ENCODE results near the gene CDKN2D. TPM values are rescaled to one million over a fixed set of nuclear protein-coding genes. Genes with fewer than 3 reads are reported as not detected.

The CDKN2D gene
- 4.2 to 6.2 TPM (median 5.3 TPM) in 5 replicates for total RNA-seq (2022; extraction: Qiagen RNA extraction; ENCODE audit: low read depth)

DNA sequence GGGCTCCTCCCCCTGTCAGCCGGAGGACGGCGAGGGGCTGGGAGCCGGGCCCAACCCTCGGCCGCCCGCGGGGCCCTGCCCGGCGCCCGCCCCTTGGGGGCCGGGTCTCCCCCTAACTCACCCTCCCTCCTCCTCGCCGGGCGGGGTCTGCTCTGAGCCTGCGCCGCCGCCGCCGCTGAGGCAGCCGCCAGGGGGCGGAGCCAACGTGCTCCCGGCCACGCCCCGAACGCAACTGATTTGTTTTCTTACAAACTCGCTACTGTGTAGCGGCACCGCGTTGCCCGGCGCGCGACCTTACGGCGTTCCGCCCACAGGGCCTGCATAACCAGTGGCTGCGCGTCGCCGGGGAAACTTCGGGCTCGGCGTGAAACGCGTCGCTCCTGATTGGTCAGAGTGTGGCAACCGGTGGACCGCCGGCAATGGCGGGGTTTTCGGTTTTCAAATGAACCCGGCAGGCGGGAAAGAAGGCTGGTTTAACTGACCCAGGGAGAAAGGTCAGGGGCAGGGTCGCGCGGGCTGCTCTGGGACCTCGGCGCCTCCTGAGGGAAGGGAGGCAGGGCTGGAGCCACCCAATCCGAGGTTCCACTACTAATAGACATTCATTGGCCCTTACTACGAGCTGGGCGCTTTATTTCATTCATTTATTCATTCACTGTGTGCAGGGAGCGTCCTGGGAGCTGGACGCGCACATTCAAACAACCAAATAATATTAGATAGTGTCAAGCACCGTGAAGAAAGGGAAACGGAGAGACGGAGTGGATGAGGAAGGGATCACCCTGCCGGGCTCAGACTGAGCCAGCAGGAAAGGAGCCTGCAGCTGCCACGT, at the start of gene CDKN2D:
CDKN2D (minus strand) TSS at position 154 of the 826 bp plus-strand sequence. CDS start 326 bp downstream, outside the sequence.

DNA sequence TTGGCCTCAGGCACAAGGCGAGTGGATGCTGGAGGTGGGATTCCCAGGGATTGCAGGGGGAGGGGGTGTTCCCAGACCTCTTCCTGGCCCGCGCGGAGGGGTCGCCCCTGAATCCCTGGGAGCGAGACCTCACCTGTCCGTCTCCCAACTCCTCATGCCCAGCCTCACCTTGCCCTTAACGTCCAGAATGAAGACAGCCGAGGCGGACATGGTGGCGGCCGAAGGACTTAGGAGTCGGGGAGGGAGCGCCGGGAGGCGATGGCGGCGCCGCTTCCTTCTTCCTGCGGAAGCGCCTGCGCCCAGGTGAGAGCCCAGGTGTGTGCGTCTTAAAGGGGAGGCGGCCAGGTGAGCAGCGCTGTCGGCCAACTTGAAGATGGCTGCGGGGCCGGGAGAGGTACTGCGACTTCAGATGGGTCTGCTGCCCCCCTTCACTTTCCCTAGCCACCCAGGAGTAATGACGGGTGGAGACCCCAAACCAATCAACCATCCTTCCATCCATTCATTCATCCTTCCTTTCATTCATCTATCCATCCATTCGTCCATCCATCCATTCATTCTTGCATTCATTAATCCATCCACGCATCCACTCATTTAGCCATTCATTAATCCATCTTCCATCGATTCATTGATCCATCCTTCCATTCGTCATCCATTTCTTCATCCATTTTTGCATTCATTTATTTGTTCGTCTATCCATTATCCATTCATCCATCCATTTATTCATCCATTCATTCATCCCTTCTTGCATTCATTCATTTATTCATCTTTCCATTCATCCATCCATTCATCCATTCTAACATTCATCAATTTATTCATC, 18.5 kb upstream of the CDKN2D start, which contains the start of gene AP1M2:
AP1M2 (minus strand) TSS at position 291 of the 817 bp plus-strand sequence; CDS start at position 210, 81 bp downstream.

DNA sequence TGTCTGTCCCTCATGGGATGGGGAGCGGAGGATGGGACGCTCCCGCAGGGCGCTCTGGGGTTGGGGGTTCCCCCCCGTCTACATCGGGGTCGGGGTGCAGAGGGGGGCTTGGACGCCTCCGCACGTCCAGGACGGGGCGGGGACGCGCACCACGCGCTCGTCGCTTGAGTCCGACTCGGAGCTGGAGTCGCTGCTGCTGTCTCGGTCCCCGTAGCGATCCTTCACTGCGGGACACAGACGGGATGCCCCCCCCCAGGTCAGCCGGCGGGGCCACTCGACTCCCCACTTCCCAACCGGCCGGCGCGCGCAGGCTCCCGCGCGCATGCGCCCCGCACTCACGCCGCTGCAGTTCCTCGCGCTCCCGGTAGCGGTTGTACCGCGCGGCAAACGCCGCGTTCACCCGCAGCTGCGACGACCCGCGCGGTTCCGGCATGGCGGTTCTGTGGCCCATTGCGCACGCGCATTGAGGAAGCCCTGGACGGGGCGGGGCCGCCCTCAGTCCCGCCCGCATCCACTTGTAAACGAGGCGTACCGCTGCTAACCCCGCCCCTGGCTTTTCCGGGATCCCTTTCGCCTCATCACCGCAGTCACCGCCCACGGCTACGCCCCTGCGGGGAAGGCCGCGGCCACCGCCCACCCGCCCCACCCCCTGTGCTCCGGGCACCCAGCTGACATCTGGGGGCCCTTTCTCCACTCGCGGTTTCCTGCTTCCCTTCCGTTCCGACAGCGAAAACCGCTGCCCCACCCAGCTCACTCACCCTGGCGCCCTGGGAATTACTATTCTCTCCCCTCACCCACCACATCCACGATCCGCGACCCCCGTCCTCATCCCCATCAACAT, 3.0 kb downstream of the CDKN2D start, which contains the start of gene KRI1:
KRI1 (minus strand) TSS at position 444 of the 841 bp plus-strand sequence; CDS start at position 433, 11 bp downstream.

DNA sequence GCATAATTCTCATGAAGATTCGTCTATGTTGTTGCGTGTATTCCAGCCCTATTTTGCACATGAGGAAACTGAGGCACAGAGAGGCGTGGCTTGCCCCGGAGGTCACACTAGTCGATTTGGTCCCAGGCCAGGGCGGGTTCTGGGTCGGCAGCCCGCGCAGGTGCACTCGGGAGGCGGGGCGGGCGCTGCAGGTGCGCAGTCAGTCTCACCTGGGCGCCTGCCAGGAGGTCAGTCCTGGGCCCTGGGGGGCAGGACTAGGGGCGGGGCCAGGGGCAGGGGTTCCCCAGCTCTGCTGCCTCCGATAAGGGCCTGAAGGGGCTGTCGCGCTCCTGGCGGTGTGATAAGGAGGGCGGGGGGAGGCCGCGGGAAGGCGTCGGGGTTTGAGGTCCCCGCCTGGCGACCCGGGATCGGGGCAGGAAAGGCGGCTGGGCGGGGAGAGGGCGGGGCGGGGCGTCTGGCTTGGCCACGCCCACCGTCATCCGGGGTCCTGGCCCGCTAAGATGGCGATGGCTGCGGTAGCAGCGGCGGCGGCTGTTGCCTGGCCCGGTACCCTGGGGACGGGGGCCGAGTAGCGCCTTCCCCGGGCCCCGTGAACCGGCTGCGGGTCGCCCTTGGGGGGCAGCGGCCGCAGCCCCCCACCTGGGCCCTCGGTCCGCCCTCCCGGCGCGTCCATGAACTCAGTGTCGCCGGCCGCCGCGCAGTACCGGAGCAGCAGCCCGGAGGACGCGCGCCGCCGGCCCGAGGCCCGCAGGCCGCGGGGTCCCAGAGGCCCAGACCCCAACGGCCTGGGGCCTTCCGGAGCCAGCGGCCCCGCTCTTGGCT, 25.1 kb downstream of the CDKN2D start, which contains the start of gene ATG4D:
ATG4D (plus strand) TSS at position 485 of the 822 bp plus-strand sequence; CDS start at position 672, 187 bp downstream.

DNA sequence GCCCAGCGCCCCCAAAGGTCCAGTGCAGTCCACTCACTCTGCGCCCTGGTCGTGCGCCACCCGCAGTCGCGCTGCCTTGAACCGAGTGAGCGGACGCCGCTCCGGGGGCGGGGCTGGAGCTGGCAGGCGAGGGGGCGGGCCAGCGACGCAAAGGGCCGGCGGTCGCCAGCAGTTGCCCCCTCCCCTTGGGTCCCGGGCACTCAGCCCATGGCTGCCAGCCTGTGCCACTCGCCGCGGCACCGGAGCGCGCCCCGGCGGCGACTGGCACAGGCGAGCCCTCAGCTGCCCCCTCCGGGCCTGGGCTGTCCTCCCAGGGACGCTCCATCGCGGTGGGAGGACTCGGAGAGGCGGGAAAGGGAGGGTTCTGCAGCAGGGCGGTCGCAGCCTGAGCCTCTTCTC, 51.4 kb downstream of the CDKN2D start, which contains the start of gene S1PR5:
S1PR5 (minus strand) TSS at position 87 of the 399 bp plus-strand sequence. CDS start 2,436 bp downstream, outside the sequence.

Other genes with a start within 250 kb of the CDKN2D start
- gene RAVER1, start 235.4 kb downstream of the CDKN2D start, total RNA-seq (2022; extraction: Qiagen RNA extraction; ENCODE audit: low read depth): 19.7 to 31.8 TPM (median 26.2 TPM) in 5 replicates
- 6.5 to 11.4 TPM (median 8.8 TPM) in 5 replicates for gene ICAM3, start 229.4 kb downstream of the CDKN2D start, total RNA-seq (2022; extraction: Qiagen RNA extraction; ENCODE audit: low read depth)
- 25.9 to 44.4 TPM (median 43.3 TPM) in 5 replicates for gene TYK2, start 188.4 kb downstream of the CDKN2D start, total RNA-seq (2022; extraction: Qiagen RNA extraction; ENCODE audit: low read depth)
- 163 to 208 TPM (median 188 TPM) in 5 replicates for gene CDC37, start 165.4 kb downstream of the CDKN2D start, total RNA-seq (2022; extraction: Qiagen RNA extraction; ENCODE audit: low read depth)
- 4.2 to 5.2 TPM (median 4.2 TPM) in 5 replicates for gene PDE4A, start 148.4 kb downstream of the CDKN2D start, total RNA-seq (2022; extraction: Qiagen RNA extraction; ENCODE audit: low read depth)
- gene KEAP1, start 65.6 kb downstream of the CDKN2D start, total RNA-seq (2022; extraction: Qiagen RNA extraction; ENCODE audit: low read depth): 51.6 to 75.8 TPM (median 59.7 TPM) in 5 replicates
- 2.0 to 3.0 TPM (median 2.5 TPM) in 5 replicates for gene S1PR5, start 51.5 kb downstream of the CDKN2D start, total RNA-seq (2022; extraction: Qiagen RNA extraction; ENCODE audit: low read depth)
- 16.7 to 24.8 TPM (median 20.3 TPM) in 5 replicates for gene ATG4D, start 25.1 kb downstream of the CDKN2D start, total RNA-seq (2022; extraction: Qiagen RNA extraction; ENCODE audit: low read depth)
- 16.5 to 19.6 TPM (median 18.3 TPM) in 5 replicates for gene KRI1, start 3.0 kb downstream of the CDKN2D start, total RNA-seq (2022; extraction: Qiagen RNA extraction; ENCODE audit: low read depth)
- 28.1 to 60.3 TPM (median 41.5 TPM) in 5 replicates for gene AP1M2, start 18.3 kb upstream of the CDKN2D start, total RNA-seq (2022; extraction: Qiagen RNA extraction; ENCODE audit: low read depth)
- 6.4 to 8.0 TPM (median 7.2 TPM) in 5 replicates for gene SLC44A2, start 56.6 kb upstream of the CDKN2D start, total RNA-seq (2022; extraction: Qiagen RNA extraction; ENCODE audit: low read depth)
- 159 to 175 TPM (median 167 TPM) in 5 replicates for gene ILF3, start 85.4 kb upstream of the CDKN2D start, total RNA-seq (2022; extraction: Qiagen RNA extraction; ENCODE audit: low read depth)
- gene QTRT1, start 132.5 kb upstream of the CDKN2D start, total RNA-seq (2022; extraction: Qiagen RNA extraction; ENCODE audit: low read depth): 27.4 to 34.5 TPM (median 32.1 TPM) in 5 replicates
- 45.9 to 59.1 TPM (median 54.1 TPM) in 5 replicates for gene DNM2, start 149.1 kb upstream of the CDKN2D start, total RNA-seq (2022; extraction: Qiagen RNA extraction; ENCODE audit: low read depth)